AG04449 (cell line): ENCODE data around the gene KAZN.

ENCODE experiments used
- CTCF ChIA-PET: fragments of 350-600 bp; formaldehyde crosslinking; extraction: SDS; loops from one replicate; lab custom pipeline; 2021; ENCODE audit warnings: antibody characterized with exemption; lab: Yijun Ruan, JAX
- POLR2A ChIA-PET: fragments of 400-600, 350-600 bp; formaldehyde crosslinking; extraction: SDS; loops from one replicate; lab custom pipeline; 2020; ENCODE audit warnings: antibody characterized with exemption, inconsistent platforms; lab: Yijun Ruan, JAX
- DNase-seq: peaks from one replicate; pipeline ENCODE4 v3.0.0-alpha.2; 2010; ENCODE audit warnings: low read depth, low spot score
- H3K4me3 ChIP-seq: 2 replicates; pipeline ENCODE4 v1.5.1; 2011; ENCODE audit warnings: low read depth, mild to moderate bottlenecking, control low read depth, low read length
- CTCF ChIP-seq: IDR thresholded peaks from one replicate; pipeline ENCODE4 v1.5.1; 2011; ENCODE audit warnings: mild to moderate bottlenecking, moderate library complexity, low read length, control low read depth, inconsistent platforms; ENCODE audit not compliant: insufficient read depth; ENCODE audit errors: missing control alignments

Gene KAZN

GRCh38 chr1:14919289-14919688 is 320.8 kb downstream of the KAZN start:
- POLR2A ChIA-PET = no interaction called here
- DNase-seq = no peak
- no peak overlapping the region for H3K4me3 ChIP-seq
- CTCF ChIA-PET = interaction anchor here (0.7 to 4.4 kb wide), 3 partner anchors 8 to 126 kb away, joined by 3 to 32 read pairs (median 6); no protein-coding TSS in a partner anchor
- no peak for TF ChIP-seq CTCF

GRCh38 chr1:14919751-14920150 is 321.3 kb downstream of the KAZN start:
- no peak for TF ChIP-seq CTCF
- ChIA-PET CTCF (interaction anchor here (4.4 kb wide), 1 partner anchor 108 kb away, joined by 32 read pairs; no protein-coding TSS in a partner anchor), POLR2A (no interaction called here)
- no peak for DNase-seq
- no peak overlapping the region for H3K4me3 ChIP-seq

- no peak for TF ChIP-seq CTCF
- CTCF ChIA-PET = interaction anchor here (0.8 kb wide), 1 partner anchor 25 kb away, joined by 3 read pairs; no protein-coding TSS in a partner anchor
- H3K4me3 ChIP-seq = no peak overlapping the region
- DNase-seq = no peak
- POLR2A ChIA-PET = no interaction called here
Observed at GRCh38 chr1:14921057-14921456, 322.6 kb downstream of the KAZN start.

GRCh38 chr1:14922942-14923726 is 324.6 kb downstream of the KAZN start:
- DNase-seq = no peak
- ChIA-PET CTCF (interaction anchor here (0.7 to 3.7 kb wide), 2 partner anchors 8 to 104 kb away, joined by 3 to 26 read pairs; no protein-coding TSS in a partner anchor), POLR2A (interaction anchor here (0.6 kb wide), 1 partner anchor 22 kb away, joined by 3 read pairs; no protein-coding TSS in a partner anchor)
- peak overlapping the region; percentile 70; the same call in 1 of the 2 replicates for H3K4me3 ChIP-seq
- no peak for TF ChIP-seq CTCF

- ChIA-PET CTCF (interaction anchor here (0.6 to 3.7 kb wide), 4 partner anchors 23 to 121 kb away, joined by 3 to 26 read pairs (median 4); no protein-coding TSS in a partner anchor), POLR2A (no interaction called here)
- H3K4me3 ChIP-seq = peak overlapping the region; percentile 70
- no peak for DNase-seq
- no peak for TF ChIP-seq CTCF
Observed at GRCh38 chr1:14923727-14924452, 325.4 kb downstream of the KAZN start.
